ENCODE results near the gene RASGRP4.
A peak's percentile ranks its signal among the peaks of the same experiment; 100 is the strongest.

The RASGRP4 gene

DNA sequence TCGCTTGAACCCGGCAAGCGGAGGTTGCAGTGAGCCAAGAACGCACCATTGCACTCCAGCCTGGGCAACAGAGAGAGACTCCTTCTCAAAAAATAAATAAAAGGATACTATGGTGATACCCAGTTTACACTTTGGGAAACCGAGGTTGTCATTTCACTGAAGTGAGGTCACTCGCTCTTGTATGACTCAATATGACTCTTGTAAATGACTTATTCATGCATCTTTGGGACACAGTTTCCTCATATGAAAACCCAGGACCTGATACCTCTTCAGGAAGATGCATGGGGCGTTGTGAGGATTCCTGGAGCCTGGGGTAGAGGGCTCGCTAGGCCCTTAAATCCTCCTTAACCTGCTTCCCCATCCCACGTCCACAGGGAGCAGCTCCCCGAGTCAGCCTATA, 47.2 kb downstream of the RASGRP4 start:
- H3K27me3 ChIP-seq (ENCODE audit: control insufficient read depth in 3 of 3, insufficient read depth in 3 of 3, low read depth in 1 of 3, low read length in 3 of 3): no peaks in the 10 kb centered on the region
- no peak overlapping the region for H3K23ac ChIP-seq (ENCODE audit: low read depth, low read length, poor library complexity)
- no peak for DNase-seq (ENCODE audit: low spot score)
- H2BK120ac ChIP-seq (ENCODE audit: low read depth, low read length): no peak overlapping the region
- H4K8ac ChIP-seq (ENCODE audit: low read depth, low read length): no peak overlapping the region
- H2AK5ac ChIP-seq (ENCODE audit: low read depth, low read length): no peak overlapping the region
- H3K9me3 ChIP-seq (replicated peaks in 1 of 2; ENCODE audit: control insufficient read depth in 2 of 2, insufficient read depth in 1 of 2, low read depth in 1 of 2, low read length in 2 of 2): no peaks in the 10 kb centered on the region
- no peak overlapping the region for H3K18ac ChIP-seq (ENCODE audit: low read length)
- no peak overlapping the region for H2BK15ac ChIP-seq (ENCODE audit: low read length)
- H3K36me3 ChIP-seq (replicated peaks in 1 of 2; ENCODE audit: control insufficient read depth in 2 of 2, insufficient read depth in 2 of 2, low read length in 2 of 2): peaks cover 38 to 70% of the 10 kb centered on the region in 2 donors
- H3K27ac ChIP-seq (replicated peaks; ENCODE audit: low read length): no peak overlapping the region
- H2BK5ac ChIP-seq (ENCODE audit: low read length): no peak overlapping the region
- H3K4me2 ChIP-seq (ENCODE audit: insufficient read depth, low read length, poor library complexity, severe bottlenecking): no peak overlapping the region
- peaks cover 10% of the 10 kb centered on the region for H3K79me1 ChIP-seq (ENCODE audit: low read depth, low read length)
- peaks cover 8 to 9% of the 10 kb centered on the region in 2 donors for H3K4me1 ChIP-seq (ENCODE audit: control insufficient read depth in 2 of 2, insufficient read depth in 1 of 2, low read depth in 1 of 2, low read length in 2 of 2)
- H2AFZ ChIP-seq (ENCODE audit: low read length): no peak overlapping the region
- no peak overlapping the region for H2BK12ac ChIP-seq (ENCODE audit: low read length)
- no peak overlapping the region for H3K4me3 ChIP-seq (ENCODE audit: low read length in 2 of 2)
- no peak overlapping the region for H3K4ac ChIP-seq (ENCODE audit: low read length)
- no peak overlapping the region for H3K14ac ChIP-seq (ENCODE audit: low read length)
- H4K91ac ChIP-seq (ENCODE audit: low read depth, low read length, poor library complexity): no peak overlapping the region
- WGBS, 2 donors (ENCODE audit: extremely low coverage in 2 of 2, insufficient read length in 2 of 2, insufficient replicate concordance in 1 of 2): no CpG with 5 or more reads among the region's 10 CpGs
- no peak overlapping the region for H3K9ac ChIP-seq (ENCODE audit: low read depth, low read length, poor library complexity)

DNA sequence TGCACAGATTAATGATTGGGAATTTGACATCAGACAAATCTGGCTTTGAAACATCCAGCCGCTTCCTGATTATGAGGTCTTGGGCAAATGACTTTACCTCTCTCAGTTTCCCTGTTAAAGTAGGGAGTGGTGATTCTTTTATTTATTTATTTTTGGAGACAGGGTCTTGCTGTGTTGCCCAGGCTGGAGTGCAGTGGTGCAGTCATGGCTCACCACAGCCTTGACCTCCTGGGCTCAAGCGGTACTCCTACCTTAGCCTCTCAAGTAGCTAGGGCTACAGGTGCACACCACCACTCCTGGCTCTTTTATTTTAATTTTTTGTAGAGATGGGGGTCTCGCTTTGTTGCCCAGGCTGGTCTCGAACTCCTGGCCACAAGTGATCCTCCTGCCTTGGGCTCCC, 49.0 kb downstream of the RASGRP4 start:
- Histone ChIP-seq H3K23ac (ENCODE audit: low read depth, low read length, poor library complexity) (no peak overlapping the region), H3K4me1 (ENCODE audit: control insufficient read depth in 2 of 2, insufficient read depth in 1 of 2, low read depth in 1 of 2, low read length in 2 of 2) (peaks cover 8 to 9% of the 10 kb centered on the region in 2 donors), H3K27me3 (ENCODE audit: control insufficient read depth in 3 of 3, insufficient read depth in 3 of 3, low read depth in 1 of 3, low read length in 3 of 3) (no peaks in the 10 kb centered on the region), H3K4ac (ENCODE audit: low read length) (no peak overlapping the region), H3K9ac (ENCODE audit: low read depth, low read length, poor library complexity) (no peak overlapping the region), H3K36me3 (replicated peaks in 1 of 2; ENCODE audit: control insufficient read depth in 2 of 2, insufficient read depth in 2 of 2, low read length in 2 of 2) (peaks cover 27 to 54% of the 10 kb centered on the region in 2 donors), H2AFZ (ENCODE audit: low read length) (no peak overlapping the region), H4K8ac (ENCODE audit: low read depth, low read length) (no peak overlapping the region), H3K4me3 (ENCODE audit: low read length in 2 of 2) (no peak overlapping the region), H2BK12ac (ENCODE audit: low read length) (no peak overlapping the region), H3K9me3 (replicated peaks in 1 of 2; ENCODE audit: control insufficient read depth in 2 of 2, insufficient read depth in 1 of 2, low read depth in 1 of 2, low read length in 2 of 2) (no peaks in the 10 kb centered on the region), H2AK5ac (ENCODE audit: low read depth, low read length) (no peak overlapping the region), H3K79me1 (ENCODE audit: low read depth, low read length) (peaks cover 10% of the 10 kb centered on the region), H3K14ac (ENCODE audit: low read length) (no peak overlapping the region), H2BK5ac (ENCODE audit: low read length) (no peak overlapping the region), H3K4me2 (ENCODE audit: insufficient read depth, low read length, poor library complexity, severe bottlenecking) (no peak overlapping the region), H4K91ac (ENCODE audit: low read depth, low read length, poor library complexity) (no peak overlapping the region), H2BK120ac (ENCODE audit: low read depth, low read length) (no peak overlapping the region), H2BK15ac (ENCODE audit: low read length) (no peak overlapping the region), H3K18ac (ENCODE audit: low read length) (no peak overlapping the region), H3K27ac (replicated peaks; ENCODE audit: low read length) (no peak overlapping the region)
- no CpG with 5 or more reads among the region's 4 CpGs for WGBS, 2 donors (ENCODE audit: extremely low coverage in 2 of 2, insufficient read length in 2 of 2, insufficient replicate concordance in 1 of 2)
- DNase-seq (ENCODE audit: low spot score): no peak

DNA sequence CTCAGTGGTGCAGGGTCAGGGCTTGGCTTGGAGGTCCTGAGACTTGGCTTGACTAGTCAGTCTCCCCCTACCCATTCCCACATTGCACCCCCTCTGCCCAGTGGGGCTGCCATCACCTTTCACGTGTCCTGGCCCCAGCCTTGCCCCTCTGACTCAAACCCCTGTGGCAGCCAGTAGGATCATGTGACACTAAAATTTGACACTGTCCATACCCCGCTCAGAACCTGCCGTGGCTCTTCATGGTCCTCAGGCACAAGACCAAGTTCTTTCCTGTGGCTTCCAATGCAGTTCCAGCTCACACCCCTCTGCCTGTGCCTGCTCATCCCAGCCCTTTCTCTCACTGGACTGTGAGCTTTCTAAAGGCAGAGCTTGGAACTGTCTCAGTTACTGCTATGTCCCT, 49.4 kb downstream of the RASGRP4 start:
- Histone ChIP-seq H3K23ac (ENCODE audit: low read depth, low read length, poor library complexity) (no peak overlapping the region), H3K4me1 (ENCODE audit: control insufficient read depth in 2 of 2, insufficient read depth in 1 of 2, low read depth in 1 of 2, low read length in 2 of 2) (peaks cover 8 to 9% of the 10 kb centered on the region in 2 donors), H2BK5ac (ENCODE audit: low read length) (no peak overlapping the region), H3K27ac (replicated peaks; ENCODE audit: low read length) (no peak overlapping the region), H2AFZ (ENCODE audit: low read length) (no peak overlapping the region), H4K91ac (ENCODE audit: low read depth, low read length, poor library complexity) (no peak overlapping the region), H3K9me3 (replicated peaks in 1 of 2; ENCODE audit: control insufficient read depth in 2 of 2, insufficient read depth in 1 of 2, low read depth in 1 of 2, low read length in 2 of 2) (no peaks in the 10 kb centered on the region), H3K18ac (ENCODE audit: low read length) (no peak overlapping the region), H3K27me3 (ENCODE audit: control insufficient read depth in 3 of 3, insufficient read depth in 3 of 3, low read depth in 1 of 3, low read length in 3 of 3) (peaks cover 0 to 4% (median 0%) of the 10 kb centered on the region in 3 experiments), H3K14ac (ENCODE audit: low read length) (no peak overlapping the region), H3K79me1 (ENCODE audit: low read depth, low read length) (peaks cover 10% of the 10 kb centered on the region), H2AK5ac (ENCODE audit: low read depth, low read length) (no peak overlapping the region), H4K8ac (ENCODE audit: low read depth, low read length) (no peak overlapping the region), H3K4ac (ENCODE audit: low read length) (no peak overlapping the region), H2BK120ac (ENCODE audit: low read depth, low read length) (no peak overlapping the region), H3K9ac (ENCODE audit: low read depth, low read length, poor library complexity) (no peak overlapping the region), H3K4me2 (ENCODE audit: insufficient read depth, low read length, poor library complexity, severe bottlenecking) (no peak overlapping the region), H2BK12ac (ENCODE audit: low read length) (no peak overlapping the region), H3K4me3 (ENCODE audit: low read length in 2 of 2) (no peak overlapping the region), H2BK15ac (ENCODE audit: low read length) (no peak overlapping the region), H3K36me3 (replicated peaks in 1 of 2; ENCODE audit: control insufficient read depth in 2 of 2, insufficient read depth in 2 of 2, low read length in 2 of 2) (peaks cover 23 to 49% of the 10 kb centered on the region in 2 donors)
- no CpG with 5 or more reads among the region's 3 CpGs for WGBS, 2 donors (ENCODE audit: extremely low coverage in 2 of 2, insufficient read length in 2 of 2, insufficient replicate concordance in 1 of 2)
- DNase-seq (ENCODE audit: low spot score): no peak

DNA sequence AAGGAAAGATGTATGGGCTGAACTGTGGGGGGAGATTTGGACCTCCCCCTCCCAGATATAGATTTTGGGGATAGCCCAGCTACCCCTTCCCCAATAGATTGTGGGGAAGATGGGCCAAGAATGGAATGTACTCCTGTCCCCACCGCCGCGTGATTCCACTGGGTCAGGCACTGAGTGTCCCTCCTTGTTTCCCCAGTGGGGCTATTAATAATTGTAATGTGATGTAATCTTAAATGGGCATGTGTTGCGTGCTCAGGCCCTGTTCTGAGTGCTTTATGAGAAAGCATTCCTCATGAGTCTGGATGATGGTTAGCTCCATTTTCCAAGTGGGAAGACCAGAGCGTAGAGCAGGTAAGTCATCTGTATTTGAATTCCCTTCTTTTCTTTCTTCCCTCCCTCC, 50.3 kb downstream of the RASGRP4 start:
- H3K9me3 ChIP-seq (replicated peaks in 1 of 2; ENCODE audit: control insufficient read depth in 2 of 2, insufficient read depth in 1 of 2, low read depth in 1 of 2, low read length in 2 of 2): no peaks in the 10 kb centered on the region
- no peak overlapping the region for H2AK5ac ChIP-seq (ENCODE audit: low read depth, low read length)
- H3K23ac ChIP-seq (ENCODE audit: low read depth, low read length, poor library complexity): no peak overlapping the region
- H4K8ac ChIP-seq (ENCODE audit: low read depth, low read length): no peak overlapping the region
- peak overlapping the region; percentile 76 to 91 for H3K4me3 ChIP-seq (ENCODE audit: low read length in 2 of 2)
- no peak for DNase-seq (ENCODE audit: low spot score)
- peak overlapping the region; percentile 72 for H3K4me2 ChIP-seq (ENCODE audit: insufficient read depth, low read length, poor library complexity, severe bottlenecking)
- H3K14ac ChIP-seq (ENCODE audit: low read length): no peak overlapping the region
- no peak overlapping the region for H4K91ac ChIP-seq (ENCODE audit: low read depth, low read length, poor library complexity)
- H2BK5ac ChIP-seq (ENCODE audit: low read length): no peak overlapping the region
- no peak overlapping the region for H3K9ac ChIP-seq (ENCODE audit: low read depth, low read length, poor library complexity)
- no peak overlapping the region for H2BK12ac ChIP-seq (ENCODE audit: low read length)
- no peak overlapping the region for H3K4ac ChIP-seq (ENCODE audit: low read length)
- H2BK120ac ChIP-seq (ENCODE audit: low read depth, low read length): no peak overlapping the region
- H3K27ac ChIP-seq (replicated peaks; ENCODE audit: low read length): no peak overlapping the region
- WGBS, 2 donors (ENCODE audit: extremely low coverage in 2 of 2, insufficient read length in 2 of 2, insufficient replicate concordance in 1 of 2): no CpG with 5 or more reads among the region's 5 CpGs
- peaks cover 0 to 5% (median 0%) of the 10 kb centered on the region in 3 experiments for H3K27me3 ChIP-seq (ENCODE audit: control insufficient read depth in 3 of 3, insufficient read depth in 3 of 3, low read depth in 1 of 3, low read length in 3 of 3)
- H2BK15ac ChIP-seq (ENCODE audit: low read length): no peak overlapping the region
- H2AFZ ChIP-seq (ENCODE audit: low read length): no peak overlapping the region
- no peak overlapping the region for H3K18ac ChIP-seq (ENCODE audit: low read length)
- peaks cover 10% of the 10 kb centered on the region for H3K79me1 ChIP-seq (ENCODE audit: low read depth, low read length)
- peaks cover 8 to 9% of the 10 kb centered on the region in 2 donors for H3K4me1 ChIP-seq (ENCODE audit: control insufficient read depth in 2 of 2, insufficient read depth in 1 of 2, low read depth in 1 of 2, low read length in 2 of 2)
- H3K36me3 ChIP-seq (replicated peaks in 1 of 2; ENCODE audit: control insufficient read depth in 2 of 2, insufficient read depth in 2 of 2, low read length in 2 of 2): peaks cover 14 to 41% of the 10 kb centered on the region in 2 donors

All from neuronal stem cell (in vitro differentiated cells).